Activated CD8-positive, alpha-beta memory T cell treated with anti-CD3 and anti-CD28 coated beads, Interleukin-2, amount 50 U/mL, for 24 hours (primary cell): Measurements from ENCODE around the gene RASL11A.
"Not testable (repeated sequence)": the region's sequence is repeated elsewhere in the genome, so short reads cannot be mapped to it uniquely, and the experiment has no call there.

Experiments used
- DNase-seq: peaks from one replicate; pipeline ENCODE4 v3.0.0-alpha.2; 2020; ENCODE audit errors: extremely low read depth

Gene RASL11A

DNA sequence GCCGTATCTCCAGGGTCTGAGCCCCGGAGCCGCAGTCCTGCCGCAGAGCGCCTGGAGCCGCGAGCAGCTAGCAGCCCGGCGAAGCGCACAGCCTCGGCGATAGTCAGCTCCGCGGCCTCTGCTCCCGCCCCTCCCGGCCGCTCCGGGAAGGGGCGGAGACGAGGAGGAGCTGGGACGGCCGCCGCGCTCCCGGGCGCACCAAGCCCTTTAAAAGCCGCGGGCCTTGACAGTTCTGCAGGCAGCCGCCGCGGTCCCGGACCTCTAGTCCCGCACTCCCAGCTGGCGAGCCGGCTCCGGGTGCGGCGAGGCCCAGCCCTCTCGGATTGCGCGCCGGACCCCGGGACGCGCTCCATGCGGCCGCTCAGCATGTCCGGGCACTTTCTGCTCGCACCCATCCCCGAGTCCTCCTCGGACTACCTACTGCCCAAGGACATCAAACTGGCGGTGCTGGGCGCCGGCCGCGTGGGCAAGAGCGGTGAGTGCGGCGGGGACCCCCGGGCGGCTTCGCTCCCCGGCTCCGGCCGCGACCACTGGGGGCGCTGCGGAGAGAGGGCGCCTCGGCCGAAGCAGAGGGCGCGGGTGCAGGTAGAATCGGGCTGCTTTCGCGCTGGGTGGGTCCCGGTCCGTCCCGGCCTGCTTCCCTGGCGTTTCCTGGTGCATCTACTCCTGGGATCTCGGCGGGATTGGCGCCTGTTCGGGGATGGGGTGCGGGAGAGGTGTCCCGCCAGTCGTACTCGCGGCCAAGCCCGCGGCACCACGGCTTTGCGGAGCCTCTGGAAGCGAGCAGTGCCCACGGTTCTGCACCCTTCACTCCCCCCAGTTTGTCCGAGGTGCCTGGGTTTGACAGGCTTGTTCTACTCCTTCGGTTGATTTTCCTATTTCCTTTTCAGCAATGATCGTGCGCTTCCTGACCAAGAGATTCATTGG lies at the start of gene RASL11A:
TSS of gene RASL11A (plus strand) at position 237 of the 927 bp plus-strand sequence. CDS start at position 352, 115 bp downstream.
- DNase-seq: no peak

DNA sequence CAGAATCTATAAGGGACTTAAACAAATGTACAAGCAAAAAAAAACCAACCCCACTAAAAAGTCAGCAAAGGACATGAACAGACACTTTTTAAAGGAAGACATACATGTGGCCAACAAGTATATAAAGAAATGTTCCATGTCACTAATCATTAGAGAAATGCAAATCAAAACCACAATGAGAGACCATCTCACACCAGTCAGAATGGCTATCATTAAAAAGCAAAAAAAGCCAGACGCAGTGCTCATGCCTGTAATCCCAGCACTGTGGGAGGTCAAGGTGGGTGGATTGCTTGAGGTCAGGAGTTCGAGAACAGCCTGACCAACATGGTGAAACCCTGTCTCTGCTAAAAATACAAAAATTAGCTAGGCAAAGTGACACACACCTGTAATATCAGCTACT lies 48.5 kb upstream of the RASL11A start:
- DNase-seq: not testable (repeated sequence)

GRCh38 chr13:27226991-27227390 lies 43.6 kb upstream of the RASL11A start:
- DNase-seq: no peak

DNA sequence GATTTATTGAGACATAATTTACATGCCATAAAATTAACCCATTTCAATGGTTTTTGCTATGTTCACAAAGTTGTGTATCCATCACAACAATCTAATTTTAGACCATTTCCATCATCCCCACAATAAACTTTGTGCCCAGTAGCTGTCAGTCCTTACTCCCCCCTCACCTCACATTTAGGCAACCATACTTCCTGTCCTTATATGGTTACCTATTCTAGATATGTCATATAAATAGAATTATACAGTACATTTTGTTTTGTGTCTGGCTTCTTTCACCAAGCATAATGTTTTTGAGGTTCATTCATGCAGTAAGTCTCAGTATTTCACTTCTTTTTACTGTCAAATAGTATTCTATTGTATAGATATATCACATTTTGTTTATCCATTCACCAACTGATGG lies 42.5 kb upstream of the RASL11A start:
- DNase-seq: no peak

- no peak for DNase-seq
Observed at GRCh38 chr13:27229642-27230041, 41.0 kb upstream of the RASL11A start.

DNA sequence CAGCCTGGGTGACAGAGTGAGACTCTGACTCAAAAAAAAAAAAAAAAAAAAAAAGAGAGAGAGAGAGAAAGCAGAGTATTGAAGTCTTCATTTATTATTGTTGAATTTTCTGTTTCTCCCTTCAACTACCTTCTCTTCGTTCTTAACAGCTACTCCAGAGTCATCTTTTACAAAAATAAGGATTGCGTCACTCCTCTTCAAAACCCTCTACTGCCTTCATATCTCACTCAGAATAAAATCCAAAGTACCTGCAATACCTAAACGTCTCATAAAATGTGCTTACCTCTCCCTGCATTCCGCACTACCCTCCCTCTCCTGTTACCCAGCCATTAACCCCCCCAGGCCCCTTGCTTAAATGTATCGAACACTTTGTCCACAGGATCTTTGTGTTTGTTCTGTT lies 36.7 kb upstream of the RASL11A start:
- no peak for DNase-seq

DNA sequence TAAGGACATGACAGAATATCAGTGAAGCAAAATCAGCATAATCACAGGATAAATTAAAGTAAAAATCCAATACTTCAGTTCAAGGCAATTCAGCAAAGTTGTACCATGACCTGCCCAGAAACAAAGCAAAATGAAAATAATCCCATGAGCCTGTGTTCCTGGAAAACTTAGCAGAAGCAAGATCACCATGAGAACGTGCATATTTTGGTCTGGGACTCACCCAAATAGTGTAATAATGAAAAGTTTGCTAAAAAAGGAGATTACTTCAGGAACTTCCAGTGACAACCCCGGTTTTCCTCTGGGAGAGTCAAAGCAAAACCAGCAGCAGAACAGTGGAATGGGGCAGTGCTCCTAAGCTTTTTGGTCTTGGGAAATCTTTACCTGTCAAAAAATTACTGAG lies 34.2 kb upstream of the RASL11A start:
- DNase-seq: no peak

- DNase-seq: no peak
Observed at GRCh38 chr13:27242702-27243101, 27.9 kb upstream of the RASL11A start.

GRCh38 chr13:27245610-27246009 lies 25.0 kb upstream of the RASL11A start:
- DNase-seq: no peak

- no peak for DNase-seq
Observed at GRCh38 chr13:27250833-27251165, 19.8 kb upstream of the RASL11A start.

DNA sequence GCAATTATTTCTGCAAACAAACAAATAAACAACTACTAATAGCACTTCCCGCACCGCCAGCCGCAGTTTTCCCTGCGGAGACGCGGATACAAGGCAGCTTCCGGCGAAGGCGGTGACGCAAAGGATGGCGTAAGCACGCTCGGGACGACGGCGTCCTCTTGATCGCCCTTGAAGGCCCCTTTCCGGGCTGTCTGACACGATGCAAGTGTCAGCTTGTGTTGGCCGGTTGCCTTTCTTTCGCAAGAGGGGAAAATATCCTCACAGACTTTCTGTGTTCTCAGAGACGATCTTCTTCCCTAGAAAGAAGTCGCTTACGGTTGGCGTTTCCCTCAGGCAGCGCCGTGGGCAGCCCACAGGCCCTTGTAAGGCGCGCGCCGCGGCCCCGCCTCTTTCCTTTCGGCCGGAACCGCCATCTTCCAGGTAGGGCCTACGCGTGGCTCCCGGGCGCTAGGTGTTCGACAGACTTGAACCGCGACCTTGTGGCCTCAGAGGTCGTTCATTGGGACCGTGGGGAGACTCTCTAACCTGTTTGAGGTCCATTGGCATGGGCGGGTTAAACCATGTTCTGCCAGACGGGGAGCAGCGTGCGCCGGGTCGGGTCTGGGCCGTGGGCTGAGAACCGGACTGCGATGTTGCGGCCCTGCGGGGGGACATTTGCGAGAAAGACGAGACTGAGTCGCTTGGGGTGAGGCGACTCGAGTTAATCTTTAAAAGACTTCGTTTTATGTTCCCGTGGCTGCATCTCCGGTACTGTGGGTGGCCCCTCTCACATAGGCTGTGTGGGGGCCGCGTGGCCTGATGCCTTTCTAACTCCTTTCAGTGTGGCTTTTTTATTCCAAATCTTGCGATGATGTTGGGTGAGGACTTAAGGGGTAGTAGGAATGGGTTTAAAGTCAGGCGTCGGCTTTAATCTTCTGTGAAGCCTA lies 19.2 kb upstream of the RASL11A start, which contains the start of gene RPL21:
TSS of gene RPL21 (plus strand) at position 393 of the 926 bp plus-strand sequence. CDS start 2,219 bp downstream, outside the sequence.
- DNase-seq: peak; percentile 76

DNA sequence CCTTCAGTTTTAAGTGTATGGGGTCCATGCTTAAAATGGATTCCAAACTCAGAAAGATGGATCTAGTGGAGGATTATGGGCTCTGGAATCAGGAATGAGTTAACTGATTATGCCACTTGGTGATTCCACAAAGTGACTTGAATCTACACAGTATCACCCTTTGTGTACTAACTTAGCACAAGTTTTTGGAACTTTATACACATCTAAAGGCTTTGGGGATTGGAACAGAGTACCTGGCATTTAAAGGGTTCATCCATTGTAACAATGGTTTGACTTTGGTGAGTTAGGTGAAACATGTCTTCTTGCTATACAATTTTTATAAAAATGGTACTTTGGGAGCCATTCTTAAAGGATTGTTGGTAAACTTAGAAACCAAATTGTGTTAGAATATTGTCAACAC lies 18.2 kb upstream of the RASL11A start:
- no peak for DNase-seq

GRCh38 chr13:27257233-27257568 lies 13.4 kb upstream of the RASL11A start:
- no peak for DNase-seq

GRCh38 chr13:27257648-27258253 lies 12.9 kb upstream of the RASL11A start:
- DNase-seq: no peak

- DNase-seq: no peak
Observed at GRCh38 chr13:27258637-27259386, 11.8 kb upstream of the RASL11A start.

DNA sequence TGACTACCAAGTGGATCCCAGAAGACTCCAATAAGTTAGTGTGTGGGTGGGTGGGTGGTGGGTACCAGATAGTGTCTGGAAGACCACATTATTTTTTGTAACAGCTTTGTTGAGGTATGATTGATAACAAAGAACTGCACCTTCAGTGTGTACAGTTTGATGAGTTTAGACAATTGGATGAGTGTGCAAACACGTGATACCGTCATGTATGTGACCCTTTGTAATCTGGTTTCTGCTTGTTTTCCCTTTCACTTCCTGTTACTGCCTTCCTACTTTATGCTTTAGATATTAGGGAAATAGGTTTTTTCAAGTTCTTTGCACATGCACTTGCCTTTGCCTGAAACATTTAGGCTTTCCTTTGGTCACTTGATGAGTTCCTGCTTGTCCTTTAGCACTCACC lies 10.8 kb upstream of the RASL11A start:
- DNase-seq: no peak

GRCh38 chr13:27261396-27261795 lies 9.2 kb upstream of the RASL11A start:
- DNase-seq: no peak

DNA sequence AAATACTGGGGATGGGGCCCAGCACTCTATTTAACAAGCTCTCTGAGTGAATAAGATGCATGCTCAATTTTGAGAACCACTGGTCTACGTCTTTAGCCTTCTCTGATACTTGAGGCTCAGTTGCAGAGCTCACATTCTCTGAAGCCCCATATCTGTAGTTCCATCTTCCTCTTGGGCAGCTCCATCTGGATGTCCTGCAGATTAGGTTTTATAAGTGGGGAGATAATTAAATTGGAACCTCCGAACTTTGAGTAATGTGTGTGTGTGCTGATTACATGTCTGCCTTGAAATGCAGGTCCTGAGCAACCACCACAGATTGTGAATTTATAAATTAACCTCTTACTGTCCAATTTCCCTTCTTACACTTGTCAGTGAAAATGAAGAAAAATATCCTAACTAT lies 7.2 kb upstream of the RASL11A start:
- DNase-seq: no peak

- DNase-seq: no peak
Observed at GRCh38 chr13:27264181-27264580, 6.4 kb upstream of the RASL11A start.

DNA sequence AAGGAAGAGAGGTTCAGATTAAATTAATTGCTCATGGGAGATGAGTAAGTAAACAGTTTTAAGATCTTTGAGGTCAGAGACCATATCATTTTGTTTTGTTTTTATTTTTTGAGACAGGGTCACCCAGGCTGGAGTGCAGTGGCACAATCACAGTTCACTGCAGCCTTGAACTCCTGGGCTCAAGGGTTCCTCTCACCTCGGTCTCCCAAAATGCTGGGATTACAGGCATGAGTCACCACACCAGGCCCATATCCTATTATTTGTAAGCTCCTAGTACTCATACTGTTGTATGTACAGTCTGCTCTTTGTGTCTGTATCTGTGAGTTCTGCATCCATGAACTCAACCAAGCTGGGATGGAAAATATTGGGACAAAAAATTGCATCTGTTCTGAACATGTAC lies 6.0 kb upstream of the RASL11A start:
- DNase-seq: no peak

DNA sequence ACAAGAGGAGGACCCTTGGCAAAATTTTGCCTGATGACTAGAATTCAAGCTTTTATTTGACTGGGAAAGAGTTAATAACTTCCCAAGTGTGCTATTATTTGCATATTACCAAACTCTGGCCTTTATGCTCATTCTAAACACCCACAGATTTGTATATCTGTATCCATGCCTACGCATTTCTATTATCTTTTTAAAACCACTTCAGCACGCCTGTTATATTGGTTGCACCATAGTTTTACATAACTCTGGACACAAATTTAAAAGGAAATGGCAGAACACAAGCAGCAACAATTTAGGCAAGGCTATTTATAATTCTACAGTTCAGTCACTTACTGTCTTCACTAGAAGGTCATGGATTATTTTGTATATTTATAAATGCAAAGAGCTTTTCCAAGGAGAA lies 3.7 kb upstream of the RASL11A start:
- no peak for DNase-seq

DNA sequence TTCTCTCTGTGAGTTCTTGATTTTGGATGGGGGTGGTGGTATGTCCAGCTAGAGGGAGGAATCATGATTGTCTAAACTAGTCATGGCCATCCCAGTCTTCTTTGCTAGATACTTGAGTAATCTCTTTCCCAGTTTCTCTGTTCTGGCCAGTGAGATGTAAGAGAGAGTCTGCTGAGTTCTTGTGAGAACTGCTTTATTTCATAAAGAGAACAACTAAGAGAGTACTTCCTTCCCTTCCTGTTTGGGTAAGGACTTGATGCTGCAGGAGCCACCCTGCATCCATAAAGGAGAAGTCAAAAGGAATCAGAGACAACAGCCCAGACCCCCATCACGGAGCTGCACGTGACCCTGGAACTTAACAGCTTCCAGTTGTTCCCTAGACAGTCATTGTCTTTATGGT lies 3.0 kb upstream of the RASL11A start:
- no peak for DNase-seq
